ENCODE measurements around the gene CERS2.
A peak's percentile ranks its signal among the peaks of the same experiment; 100 is the strongest.

The CERS2 gene

GRCh38 chr1:150997126-150997872 lies 22.7 kb upstream of the CERS2 start:
- DNase-seq (ENCODE audit: low read depth in 2 of 2) = no peak

GRCh38 chr1:150995896-150996295 lies 21.3 kb upstream of the CERS2 start:
- no peak for DNase-seq (ENCODE audit: low read depth in 2 of 2)

GRCh38 chr1:150995460-150995859 lies 20.8 kb upstream of the CERS2 start:
- no peak for DNase-seq (ENCODE audit: low read depth in 2 of 2)

- DNase-seq (ENCODE audit: low read depth in 2 of 2) = no peak
Observed at GRCh38 chr1:150994248-150994647, 19.6 kb upstream of the CERS2 start.

GRCh38 chr1:150992626-150993025 lies 18.0 kb upstream of the CERS2 start:
- DNase-seq (ENCODE audit: low read depth in 2 of 2) = no peak

GRCh38 chr1:150987924-150988323 lies 13.3 kb upstream of the CERS2 start:
- no peak for DNase-seq (ENCODE audit: low read depth in 2 of 2)

GRCh38 chr1:150985179-150985825 lies 10.7 kb upstream of the CERS2 start:
- DNase-seq (ENCODE audit: low read depth in 2 of 2) = no peak

- no peak for DNase-seq (ENCODE audit: low read depth in 2 of 2)
Observed at GRCh38 chr1:150981805-150982712, 7.4 kb upstream of the CERS2 start, which contains the start of gene ANXA9. TSS of gene ANXA9 (plus strand) at chr1:150982292. CDS start at chr1:150983106, 814 bp downstream.

GRCh38 chr1:150981177-150981804 lies 6.7 kb upstream of the CERS2 start:
- no peak for DNase-seq (ENCODE audit: low read depth in 2 of 2)

- peak; percentile 76 to 88 for DNase-seq (ENCODE audit: low read depth in 2 of 2)
Observed at GRCh38 chr1:150979092-150980056, 4.7 kb upstream of the CERS2 start.

- peak; percentile 31 to 68 for DNase-seq (ENCODE audit: low read depth in 2 of 2)
Observed at GRCh38 chr1:150976879-150977694, 2.5 kb upstream of the CERS2 start.

- no peak for DNase-seq (ENCODE audit: low read depth in 2 of 2)
Observed at GRCh38 chr1:150976401-150976821, 1.8 kb upstream of the CERS2 start.

- peak in 1 of 2 experiments; percentile 38 for DNase-seq (ENCODE audit: low read depth in 2 of 2)
Observed at GRCh38 chr1:150973836-150974579, 627 bp downstream of the CERS2 start.

- DNase-seq (ENCODE audit: low read depth in 2 of 2) = no peak
Observed at GRCh38 chr1:150973258-150973835, 1.3 kb downstream of the CERS2 start.

GRCh38 chr1:150972417-150972940 lies 2.2 kb downstream of the CERS2 start:
- no peak for DNase-seq (ENCODE audit: low read depth in 2 of 2)

GRCh38 chr1:150971583-150972416 lies 2.8 kb downstream of the CERS2 start:
- no peak for DNase-seq (ENCODE audit: low read depth in 2 of 2)

GRCh38 chr1:150970808-150971582 lies 3.6 kb downstream of the CERS2 start:
- DNase-seq (ENCODE audit: low read depth in 2 of 2) = no peak
